Measurements from ENCODE around the gene PRTN3.
"Not testable (repeated sequence)": the region's sequence is repeated elsewhere in the genome, so short reads cannot be mapped to it uniquely, and the experiment has no call there.

Gene PRTN3

GRCh38 chr19:885536-886224, 44.9 kb downstream of the PRTN3 start:
- H3K4me3 ChIP-seq (ENCODE audit: low read depth, low read length): no peak overlapping the region
- DNase-seq (ENCODE audit: low read depth, low spot score): no peak
- in situ Hi-C loops (cut with HindIII; ENCODE audit: low sequenced_read_pairs): no loop called here
- TF ChIP-seq CTCF (IDR thresholded peaks at IDR 0.05; ENCODE audit: low read depth, low read length): no peak

- peak; percentile 80 for DNase-seq (ENCODE audit: low read depth, low spot score)
- in situ Hi-C loops (cut with HindIII; ENCODE audit: low sequenced_read_pairs): no loop called here
- no peak overlapping the region for H3K4me3 ChIP-seq (ENCODE audit: low read depth, low read length)
- no peak for TF ChIP-seq CTCF (IDR thresholded peaks at IDR 0.05; ENCODE audit: low read depth, low read length)
These were observed 46.3 kb downstream of the PRTN3 start for GRCh38 chr19:887072-887471.

GRCh38 chr19:887599-887998, 46.8 kb downstream of the PRTN3 start:
- no peak for TF ChIP-seq CTCF (IDR thresholded peaks at IDR 0.05; ENCODE audit: low read depth, low read length)
- H3K4me3 ChIP-seq (ENCODE audit: low read depth, low read length): no peak overlapping the region
- no peak for DNase-seq (ENCODE audit: low read depth, low spot score)
- in situ Hi-C loops (cut with HindIII; ENCODE audit: low sequenced_read_pairs): no loop called here

- DNase-seq (ENCODE audit: low read depth, low spot score): no peak
- no peak overlapping the region for H3K4me3 ChIP-seq (ENCODE audit: low read depth, low read length)
- in situ Hi-C loops (cut with HindIII; ENCODE audit: low sequenced_read_pairs): no loop called here
- TF ChIP-seq CTCF (IDR thresholded peaks at IDR 0.05; ENCODE audit: low read depth, low read length): no peak
These were observed 48.0 kb downstream of the PRTN3 start for GRCh38 chr19:888581-889385.

- no peak for DNase-seq (ENCODE audit: low read depth, low spot score)
- no peak overlapping the region for H3K4me3 ChIP-seq (ENCODE audit: low read depth, low read length)
- in situ Hi-C loops (cut with HindIII; ENCODE audit: low sequenced_read_pairs): no loop called here
- TF ChIP-seq CTCF (IDR thresholded peaks at IDR 0.05; ENCODE audit: low read depth, low read length): no peak
These were observed 49.0 kb downstream of the PRTN3 start for GRCh38 chr19:889662-890295.

GRCh38 chr19:890831-891230, 50.0 kb downstream of the PRTN3 start:
- DNase-seq (ENCODE audit: low read depth, low spot score): no peak
- no peak for TF ChIP-seq CTCF (IDR thresholded peaks at IDR 0.05; ENCODE audit: low read depth, low read length)
- H3K4me3 ChIP-seq (ENCODE audit: low read depth, low read length): no peak overlapping the region
- in situ Hi-C loops (cut with HindIII; ENCODE audit: low sequenced_read_pairs): no loop called here

- in situ Hi-C loops (cut with HindIII; ENCODE audit: low sequenced_read_pairs); DNase-seq (ENCODE audit: low read depth, low spot score): not testable (repeated sequence)
- H3K4me3 ChIP-seq (ENCODE audit: low read depth, low read length): peak overlapping the region; percentile 91
These were observed 50.8 kb downstream of the PRTN3 start for GRCh38 chr19:891421-892200.
